LoVo (cell line): ENCODE data around the gene DIP2B.
A peak's percentile ranks its signal among the peaks of the same experiment; 100 is the strongest.

ENCODE experiments used
- DNase-seq: peaks from one replicate; pipeline ENCODE4 v3.0.0-alpha.2; 2016; ENCODE audit warnings: low spot score

The DIP2B gene

GRCh38 chr12:50775251-50775650, 270.5 kb downstream of the DIP2B start:
- no peak for DNase-seq

GRCh38 chr12:50776749-50777728, 272.3 kb downstream of the DIP2B start:
- DNase-seq = no peak

GRCh38 chr12:50778663-50779590, 274.1 kb downstream of the DIP2B start:
- no peak for DNase-seq

GRCh38 chr12:50780013-50780412, 275.2 kb downstream of the DIP2B start:
- no peak for DNase-seq

GRCh38 chr12:50784501-50784900, 279.7 kb downstream of the DIP2B start:
- no peak for DNase-seq

- no peak for DNase-seq
These were observed 280.7 kb downstream of the DIP2B start for GRCh38 chr12:50785406-50786001.

- DNase-seq = peak; percentile 98
These were observed 281.9 kb downstream of the DIP2B start for GRCh38 chr12:50786498-50787231.

GRCh38 chr12:50787618-50788017, 282.8 kb downstream of the DIP2B start:
- DNase-seq = no peak

GRCh38 chr12:50788561-50788960, 283.8 kb downstream of the DIP2B start:
- no peak for DNase-seq

GRCh38 chr12:50790081-50790480, 285.3 kb downstream of the DIP2B start:
- DNase-seq = no peak
